Ureter (tissue), 1 donor: ENCODE results near the gene SPON1. TPM values are rescaled to one million over a fixed set of nuclear protein-coding genes. Genes with fewer than 3 reads are reported as not detected.
"Not testable (repeated sequence)": the region's sequence is repeated elsewhere in the genome, so short reads cannot be mapped to it uniquely, and the experiment has no call there.

ENCODE experiments used
- DNase-seq: peaks from one replicate; pipeline ENCODE4 v3.0.0-alpha.2; 2020; ENCODE audit warnings: low spot score
- total RNA-seq: library from RNA; stranded (reverse); gene quantifications from one replicate; pipeline ENCODE4 v1.2.4, GENCODE V29; 2023
- donor health status: DM: yes; HTN: yes; CAD: no.

Gene SPON1
- total RNA-seq, 1 donor from 2014 or later = 37.1 TPM

GRCh38 chr11:14082338-14082737 is 119.8 kb downstream of the SPON1 start:
- no peak for DNase-seq

GRCh38 chr11:14088861-14089260 is 126.3 kb downstream of the SPON1 start:
- not testable (repeated sequence) for DNase-seq

- no peak for DNase-seq
Observed at GRCh38 chr11:14089690-14090462, 127.4 kb downstream of the SPON1 start.

- DNase-seq = not testable (repeated sequence)
Observed at GRCh38 chr11:14090631-14091030, 128.1 kb downstream of the SPON1 start.

GRCh38 chr11:14093065-14093464 is 130.5 kb downstream of the SPON1 start:
- no peak for DNase-seq

GRCh38 chr11:14094481-14095037 is 132.0 kb downstream of the SPON1 start:
- no peak for DNase-seq

- no peak for DNase-seq
Observed at GRCh38 chr11:14095882-14096281, 133.4 kb downstream of the SPON1 start.

- DNase-seq = no peak
Observed at GRCh38 chr11:14096606-14097005, 134.1 kb downstream of the SPON1 start.

- no peak for DNase-seq
Observed at GRCh38 chr11:14101388-14101787, 138.9 kb downstream of the SPON1 start.

- no peak for DNase-seq
Observed at GRCh38 chr11:14102766-14103165, 140.2 kb downstream of the SPON1 start.

- no peak for DNase-seq
Observed at GRCh38 chr11:14105446-14105845, 142.9 kb downstream of the SPON1 start.

- DNase-seq = no peak
Observed at GRCh38 chr11:14106303-14107049, 144.0 kb downstream of the SPON1 start.

- DNase-seq = no peak
Observed at GRCh38 chr11:14107050-14107430, 144.5 kb downstream of the SPON1 start.

GRCh38 chr11:14109742-14110141 is 147.2 kb downstream of the SPON1 start:
- DNase-seq = no peak

- DNase-seq = no peak
Observed at GRCh38 chr11:14110629-14111028, 148.1 kb downstream of the SPON1 start.

- no peak for DNase-seq
Observed at GRCh38 chr11:14111496-14111895, 149.0 kb downstream of the SPON1 start.

GRCh38 chr11:14112721-14113120 is 150.2 kb downstream of the SPON1 start:
- no peak for DNase-seq

- DNase-seq = no peak
Observed at GRCh38 chr11:14114269-14114668, 151.7 kb downstream of the SPON1 start.

- no peak for DNase-seq
Observed at GRCh38 chr11:14114786-14115185, 152.3 kb downstream of the SPON1 start.

GRCh38 chr11:14117632-14118031 is 155.1 kb downstream of the SPON1 start:
- no peak for DNase-seq

- DNase-seq = no peak
Observed at GRCh38 chr11:14118072-14118471, 155.5 kb downstream of the SPON1 start.

GRCh38 chr11:14119357-14119756 is 156.8 kb downstream of the SPON1 start:
- no peak for DNase-seq

- no peak for DNase-seq
Observed at GRCh38 chr11:14124350-14124749, 161.8 kb downstream of the SPON1 start.
